ENCODE measurements around the gene ATP1A4.
A peak's percentile ranks its signal among the peaks of the same experiment; 100 is the strongest.

ATP1A4 gene

DNA sequence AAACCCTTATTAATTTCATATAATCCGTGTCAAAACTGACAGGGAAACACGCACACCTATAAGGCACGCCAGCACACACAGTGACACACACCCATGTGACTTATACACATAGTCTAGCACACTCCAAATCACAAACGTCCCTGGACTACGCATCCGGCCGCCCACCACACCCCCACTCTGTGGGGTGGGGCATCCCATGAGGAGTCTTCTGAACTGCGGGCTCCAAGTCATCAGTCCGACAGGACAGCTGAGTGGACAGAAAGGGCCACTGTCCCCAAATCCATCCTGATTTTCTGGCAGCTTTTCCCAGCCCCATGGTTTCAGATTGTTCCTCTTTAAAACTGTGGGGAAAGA is 54.6 kb downstream of the ATP1A4 start:
- DNase-seq (ENCODE audit: low read depth in 2 of 2) = peak; percentile 44 to 54

DNA sequence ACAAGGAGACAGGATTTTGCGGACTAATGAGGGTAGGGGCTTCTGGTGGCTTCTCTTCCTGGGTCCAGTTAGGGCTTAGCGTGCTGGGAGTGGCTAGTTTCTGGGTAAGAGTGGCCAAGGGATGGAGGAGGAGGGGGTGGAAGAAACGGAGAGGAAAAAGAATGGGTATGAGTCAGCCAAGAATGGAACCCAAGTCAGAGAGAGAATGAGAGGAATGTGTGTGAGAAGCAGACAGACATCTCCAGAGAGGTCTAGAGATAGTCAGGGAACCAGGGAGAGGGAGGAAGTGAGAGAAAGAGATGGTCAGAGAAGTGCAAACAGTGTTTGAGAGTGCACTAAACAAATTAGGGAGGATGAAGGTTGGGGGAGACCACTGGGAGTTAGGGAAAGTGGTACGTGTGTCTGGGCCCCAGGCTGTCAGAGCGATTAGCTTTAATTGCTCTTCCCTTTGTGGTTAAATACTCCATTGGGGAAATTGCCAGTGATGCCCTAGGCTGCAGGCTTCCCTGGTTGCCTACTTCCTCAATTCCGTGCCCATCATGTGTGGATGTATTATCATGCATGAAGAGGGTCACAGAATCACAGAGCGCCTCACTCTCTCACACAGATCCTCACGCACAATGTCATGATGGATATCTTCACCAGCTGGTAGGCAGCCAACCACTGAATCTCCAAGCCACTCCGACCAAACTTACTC is 55.2 kb downstream of the ATP1A4 start:
- DNase-seq (ENCODE audit: low read depth in 2 of 2) = no peak

- no peak for DNase-seq (ENCODE audit: low read depth in 2 of 2)
These were observed 55.8 kb downstream of the ATP1A4 start for GRCh38 chr1:160207118-160207650.

DNA sequence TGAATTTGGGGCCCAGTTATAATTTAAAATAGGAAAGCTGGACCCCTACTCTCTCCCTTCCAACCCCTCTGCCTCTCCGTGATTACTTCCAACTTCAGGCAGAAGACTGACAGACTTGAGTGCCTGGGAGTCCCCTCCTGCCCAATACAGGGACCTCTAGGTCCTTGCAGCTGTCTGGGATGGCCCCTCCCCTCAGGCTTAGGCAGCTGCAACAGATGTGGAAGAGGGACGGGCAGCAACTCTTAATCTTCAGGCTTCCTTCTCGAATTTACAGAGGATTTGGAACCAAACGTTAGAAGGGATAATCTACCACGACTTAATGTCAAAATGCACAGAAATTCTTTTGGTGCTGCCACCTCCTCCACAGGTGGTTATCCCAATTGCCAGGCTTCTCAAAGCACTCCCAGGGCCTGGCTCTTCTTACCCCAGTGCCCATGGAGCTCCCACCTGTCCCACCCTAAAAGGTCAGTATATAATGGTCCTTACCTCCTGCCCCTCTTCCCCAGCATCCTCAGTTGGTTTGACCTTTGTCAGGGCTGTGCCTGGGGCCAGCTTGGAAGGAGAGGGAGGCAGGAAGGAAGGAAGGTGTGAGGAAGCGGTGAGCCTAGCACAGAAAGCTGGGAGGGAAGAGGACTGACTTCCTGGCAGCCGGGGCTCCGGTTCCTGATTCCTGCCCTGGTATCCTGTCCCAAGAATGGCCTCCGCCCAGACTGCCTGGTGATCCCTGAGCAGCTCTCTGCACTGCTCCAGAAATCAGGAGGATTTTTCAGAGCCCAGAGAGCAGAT is 56.6 kb downstream of the ATP1A4 start:
- no peak for DNase-seq (ENCODE audit: low read depth in 2 of 2)

DNA sequence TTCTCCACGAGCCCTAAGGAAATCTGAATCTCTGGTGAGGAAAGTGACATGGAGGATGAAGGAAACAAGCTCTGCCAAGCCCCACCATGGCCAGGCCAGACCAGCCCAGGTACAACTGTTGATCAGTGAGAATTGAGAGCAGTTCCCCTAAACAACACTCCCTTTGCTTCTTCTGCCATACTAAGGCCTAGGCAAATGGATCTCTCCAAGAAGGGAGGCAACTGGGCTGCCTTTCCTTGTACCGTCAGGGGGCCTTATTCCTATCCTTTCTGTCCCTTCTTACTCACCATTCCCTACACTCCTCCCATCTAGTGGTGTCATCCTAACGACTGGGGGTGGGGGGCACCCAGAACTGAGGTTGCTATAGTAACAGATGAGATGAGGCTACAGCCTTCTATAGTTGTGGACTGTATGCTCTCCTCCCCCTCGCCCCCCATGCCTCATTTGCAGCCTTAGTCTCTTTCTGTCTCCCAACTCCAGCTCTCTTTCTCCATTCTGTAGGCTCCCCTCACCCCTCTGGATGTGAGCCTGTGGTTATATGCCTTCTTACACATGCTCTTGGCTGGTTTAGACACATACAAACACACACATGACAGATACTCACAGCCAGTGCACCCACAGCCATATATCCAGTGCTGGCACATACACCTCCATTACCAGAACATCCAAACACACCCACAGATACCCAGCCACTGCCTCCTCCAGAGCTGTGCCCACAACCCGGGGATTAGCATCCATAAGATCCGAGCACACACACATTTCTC is 57.3 kb downstream of the ATP1A4 start:
- DNase-seq (ENCODE audit: low read depth in 2 of 2) = no peak

- no peak for DNase-seq (ENCODE audit: low read depth in 2 of 2)
These were observed 58.1 kb downstream of the ATP1A4 start for GRCh38 chr1:160209321-160210046.

GRCh38 chr1:160210561-160210960 is 59.2 kb downstream of the ATP1A4 start:
- no peak for DNase-seq (ENCODE audit: low read depth in 2 of 2)

GRCh38 chr1:160211046-160211790 is 59.8 kb downstream of the ATP1A4 start:
- no peak for DNase-seq (ENCODE audit: low read depth in 2 of 2)

DNA sequence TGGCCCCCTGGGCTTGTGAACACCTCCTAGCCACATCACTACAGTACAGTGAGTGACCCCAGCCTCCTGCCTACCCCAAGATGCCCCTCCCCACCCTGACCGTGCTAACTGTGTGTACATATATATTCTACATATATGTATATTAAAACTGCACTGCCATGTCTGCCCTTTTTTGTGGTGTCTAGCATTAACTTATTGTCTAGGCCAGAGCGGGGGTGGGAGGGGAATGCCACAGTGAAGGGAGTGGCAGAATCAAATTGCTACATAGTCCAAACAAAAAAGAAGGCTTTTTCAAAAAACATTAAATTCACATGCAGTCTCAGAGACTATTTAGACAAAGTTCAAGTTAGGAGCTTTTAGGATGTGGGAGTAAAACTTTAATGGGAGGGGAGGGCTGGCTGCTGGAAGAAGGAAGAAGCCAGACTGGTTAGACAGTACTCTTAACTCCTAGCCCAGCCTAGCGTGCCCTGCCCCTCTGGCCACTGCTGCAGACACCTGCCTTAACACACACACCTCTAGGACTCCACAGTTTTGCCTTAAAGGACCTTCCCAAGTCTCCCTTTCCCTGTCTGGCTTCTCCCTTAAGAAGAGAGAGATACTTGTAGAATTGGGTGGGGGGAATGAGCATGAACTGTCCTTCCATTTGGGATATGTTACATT is 63.2 kb downstream of the ATP1A4 start:
- no peak for DNase-seq (ENCODE audit: low read depth in 2 of 2)

GRCh38 chr1:160216301-160216700 is 64.9 kb downstream of the ATP1A4 start:
- no peak for DNase-seq (ENCODE audit: low read depth in 2 of 2)

DNA sequence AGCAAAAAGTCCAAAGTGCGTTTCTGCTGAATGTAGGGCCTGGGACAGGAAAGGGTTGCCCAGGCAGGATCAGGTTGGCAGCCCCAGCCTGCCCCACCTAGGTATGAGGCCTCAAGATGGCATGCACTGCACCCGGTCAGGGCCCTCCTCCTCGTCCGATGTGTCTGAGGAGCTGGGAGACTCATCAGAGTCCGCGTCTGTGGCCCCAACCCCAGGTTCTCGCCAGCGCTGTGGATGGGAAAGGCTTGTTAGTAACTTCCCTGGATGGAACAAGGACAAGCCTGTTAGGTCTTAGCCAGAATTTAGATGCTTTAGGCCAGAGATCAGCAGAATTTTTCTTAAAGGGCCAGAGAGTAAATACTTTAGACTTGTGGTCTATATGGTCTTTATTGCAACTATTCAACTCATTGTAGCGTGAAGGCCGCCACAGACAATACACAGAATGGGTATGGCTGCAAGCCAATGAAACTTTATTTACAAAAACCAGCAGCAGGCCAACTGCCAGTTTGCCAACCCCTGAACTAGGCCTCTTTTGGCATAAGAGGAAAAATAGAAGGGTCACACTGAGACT is 66.2 kb downstream of the ATP1A4 start:
- DNase-seq (ENCODE audit: low read depth in 2 of 2) = no peak

DNA sequence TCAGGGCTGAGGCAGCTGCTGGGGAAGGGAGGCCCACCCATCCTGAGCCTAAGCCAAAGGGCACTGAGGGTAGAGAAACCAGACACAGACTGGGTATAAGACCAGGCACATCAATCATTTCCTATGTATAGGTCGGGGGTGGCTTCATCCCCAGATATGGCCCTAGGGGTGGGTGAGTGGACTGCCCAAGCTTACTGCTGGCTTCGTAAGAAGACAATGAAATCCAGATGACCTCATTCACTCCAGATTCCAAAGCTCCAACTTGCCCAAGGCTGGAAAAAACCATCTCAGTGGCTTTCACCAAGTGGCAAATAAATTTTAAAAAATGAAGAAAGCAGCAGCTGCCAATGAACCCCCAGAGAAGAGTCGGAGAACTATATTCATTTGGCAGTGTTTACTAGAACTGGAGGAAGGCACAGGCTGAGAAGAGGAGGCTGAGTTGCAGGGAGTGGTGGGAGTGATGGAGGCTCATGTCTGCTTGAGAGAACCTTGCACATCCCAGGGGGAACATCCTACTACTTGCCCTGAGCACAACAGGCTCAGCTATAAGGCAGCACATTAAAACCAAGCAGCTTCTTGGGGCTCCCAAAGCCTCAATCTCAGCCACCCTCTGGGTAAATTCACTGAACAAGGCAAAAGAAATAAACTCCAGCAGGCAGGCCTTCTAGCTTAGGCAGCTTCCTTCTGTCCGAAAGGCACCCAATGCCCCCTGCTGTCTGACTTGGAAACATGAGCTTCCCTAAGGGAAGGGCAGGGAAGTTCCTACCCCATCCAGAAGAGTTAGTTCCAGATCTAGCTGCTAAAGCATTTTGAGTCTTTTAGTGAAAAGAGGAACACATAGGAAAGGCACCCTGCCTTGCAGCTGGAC is 67.9 kb downstream of the ATP1A4 start:
- DNase-seq (ENCODE audit: low read depth in 2 of 2) = no peak

DNA sequence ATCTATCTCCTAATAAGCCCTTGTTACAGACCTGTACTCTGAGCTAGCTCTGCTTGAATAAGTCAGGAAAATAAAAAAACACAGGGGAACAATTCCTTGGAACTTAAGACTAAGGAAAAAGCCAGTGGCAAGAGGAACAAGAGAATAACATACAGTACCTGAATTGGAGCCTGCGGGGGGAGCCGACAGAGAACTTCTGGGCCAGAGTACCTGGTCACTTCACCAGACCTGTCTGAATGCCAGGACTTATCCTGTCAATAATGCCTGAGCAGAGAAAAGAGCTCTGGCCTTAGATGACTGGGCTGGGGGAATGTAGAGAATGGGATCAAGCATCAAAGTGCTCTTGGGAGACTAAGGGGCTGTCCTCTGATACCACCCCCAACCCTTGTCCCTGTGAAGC is 68.9 kb downstream of the ATP1A4 start:
- DNase-seq (ENCODE audit: low read depth in 2 of 2) = no peak

DNA sequence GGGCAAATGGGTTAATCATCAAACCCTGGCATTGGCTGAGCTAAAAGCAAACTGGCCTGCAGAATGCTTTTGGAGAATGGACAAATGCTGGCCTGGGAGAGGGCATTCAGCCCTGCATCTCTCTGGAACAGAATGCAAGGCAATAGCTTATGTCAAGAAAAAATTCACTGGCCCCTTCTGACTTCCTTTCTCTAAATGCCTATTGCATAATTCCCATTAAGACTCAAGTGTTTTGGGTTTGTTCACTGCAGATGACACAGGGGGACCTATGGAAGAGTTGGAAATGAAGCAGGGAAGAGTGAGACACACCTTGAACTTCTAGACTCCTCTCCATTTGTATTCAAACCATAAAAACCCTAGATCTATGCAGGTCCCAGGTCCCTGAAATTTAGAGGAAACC is 69.7 kb downstream of the ATP1A4 start:
- no peak for DNase-seq (ENCODE audit: low read depth in 2 of 2)

- DNase-seq (ENCODE audit: low read depth in 2 of 2) = no peak
These were observed 71.1 kb downstream of the ATP1A4 start for GRCh38 chr1:160222546-160222945.

DNA sequence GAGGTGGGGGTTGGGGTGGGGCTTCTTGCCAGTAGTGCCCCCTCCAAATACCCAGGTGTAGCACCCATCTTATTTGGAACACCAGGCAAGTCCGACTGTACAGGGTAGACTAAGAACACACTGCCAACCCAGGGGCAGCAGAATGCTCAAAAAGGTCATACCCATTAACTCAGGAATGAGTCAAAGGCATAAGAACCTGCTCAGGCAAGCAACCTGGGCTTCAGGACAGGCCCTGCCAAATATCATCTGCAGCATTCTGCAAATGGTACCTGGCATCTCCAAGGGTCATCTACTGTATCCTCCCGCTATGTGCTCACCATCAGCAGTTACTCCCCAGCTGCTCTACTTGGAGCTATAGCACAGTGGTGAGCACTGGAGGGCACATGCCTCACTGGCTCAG is 73.2 kb downstream of the ATP1A4 start:
- no peak for DNase-seq (ENCODE audit: low read depth in 2 of 2)

- DNase-seq (ENCODE audit: low read depth in 2 of 2) = no peak
These were observed 73.9 kb downstream of the ATP1A4 start for GRCh38 chr1:160225345-160225744.

GRCh38 chr1:160226623-160227022 is 75.2 kb downstream of the ATP1A4 start:
- DNase-seq (ENCODE audit: low read depth in 2 of 2) = no peak

GRCh38 chr1:160227034-160227433 is 75.6 kb downstream of the ATP1A4 start:
- DNase-seq (ENCODE audit: low read depth in 2 of 2) = no peak
